ENCODE data around the gene TAX1BP1. TPM values are rescaled to one million over a fixed set of nuclear protein-coding genes. Genes with fewer than 3 reads are reported as not detected.

The TAX1BP1 gene
- total RNA-seq, 1 experiment from 2014 or later, result 69.9 TPM

- TF ChIP-seq IRF1 (CRISPR knock-in tag; IDR thresholded peaks at IDR 0.05), result no peak
- TF ChIP-seq ATF6 (CRISPR knock-in tag; IDR thresholded peaks at IDR 0.05), result no peak
- TF ChIP-seq NR1H2 (CRISPR knock-in tag; IDR thresholded peaks at IDR 0.05), result no peak
- no peak for TF ChIP-seq ATF1 (CRISPR knock-in tag; IDR thresholded peaks at IDR 0.05)
- TF ChIP-seq CBFB (CRISPR knock-in tag; IDR thresholded peaks at IDR 0.05; ENCODE audit: low read depth), result no peak
- H3K27ac Mint-ChIP-seq, result no peak overlapping the region
- H3K9me3 Mint-ChIP-seq, result 0 out of 2 replicates have a peak, but pooled peaks cover 4% of the 10 kb centered on the region
- no peak overlapping the region for H3K4me3 Mint-ChIP-seq
- ATAC-seq (no peak), DNase-seq (ENCODE audit: low spot score) (no peak)
- H3K36me3 Mint-ChIP-seq, result no peaks in the 10 kb centered on the region
- POLR2A ChIA-PET, result interaction anchor here (0.7 kb wide), 1 partner anchor 288 kb away, joined by 3 read pairs; no protein-coding TSS in a partner anchor
- CTCF ChIA-PET, result no interaction called here
- H3K4me1 Mint-ChIP-seq, result no peaks in the 10 kb centered on the region
- H3K27me3 Mint-ChIP-seq (ENCODE audit: low read depth), result peaks cover 7% of the 10 kb centered on the region
Observed at GRCh38 chr7:27712217-27712616, 27.7 kb upstream of the TAX1BP1 start.

GRCh38 chr7:27714831-27715444 is 25.0 kb upstream of the TAX1BP1 start:
- H3K36me3 Mint-ChIP-seq, result no peaks in the 10 kb centered on the region
- TF ChIP-seq NFE2L1 (CRISPR knock-in tag; IDR thresholded peaks at IDR 0.05) (no peak), PRRX2 (CRISPR knock-in tag; IDR thresholded peaks at IDR 0.05) (no peak), ERG (CRISPR knock-in tag; IDR thresholded peaks at IDR 0.05) (no peak), ZNF232 (CRISPR knock-in tag; IDR thresholded peaks at IDR 0.05) (no peak), ZNF532 (CRISPR knock-in tag; IDR thresholded peaks at IDR 0.05; ENCODE audit: borderline replicate concordance) (no peak), NFYB (CRISPR knock-in tag; conservative IDR thresholded peaks at IDR 0.05; ENCODE audit: low read depth) (no peak), AFF4 (CRISPR knock-in tag; IDR thresholded peaks at IDR 0.05; ENCODE audit: borderline replicate concordance) (no peak)
- H3K4me3 Mint-ChIP-seq, result no peak overlapping the region
- no peak overlapping the region for H3K27ac Mint-ChIP-seq
- POLR2A ChIA-PET, result no interaction called here
- CTCF ChIA-PET, result no interaction called here
- no peak for ATAC-seq
- no peaks in the 10 kb centered on the region for H3K4me1 Mint-ChIP-seq
- no peaks in the 10 kb centered on the region for H3K9me3 Mint-ChIP-seq
- peaks cover 7% of the 10 kb centered on the region for H3K27me3 Mint-ChIP-seq (ENCODE audit: low read depth)
- no peak for DNase-seq (ENCODE audit: low spot score)
